ENCODE measurements around the gene LCMT2. TPM values are rescaled to one million over a fixed set of nuclear protein-coding genes. Genes with fewer than 3 reads are reported as not detected.

Gene LCMT2
- total and polyA plus RNA-seq, 10 of the 15 experiments (the other 5 are each of a cell fraction or from before 2014, with no cell fraction given) = 2.1 to 17.2 (median 14.9) TPM

DNA sequence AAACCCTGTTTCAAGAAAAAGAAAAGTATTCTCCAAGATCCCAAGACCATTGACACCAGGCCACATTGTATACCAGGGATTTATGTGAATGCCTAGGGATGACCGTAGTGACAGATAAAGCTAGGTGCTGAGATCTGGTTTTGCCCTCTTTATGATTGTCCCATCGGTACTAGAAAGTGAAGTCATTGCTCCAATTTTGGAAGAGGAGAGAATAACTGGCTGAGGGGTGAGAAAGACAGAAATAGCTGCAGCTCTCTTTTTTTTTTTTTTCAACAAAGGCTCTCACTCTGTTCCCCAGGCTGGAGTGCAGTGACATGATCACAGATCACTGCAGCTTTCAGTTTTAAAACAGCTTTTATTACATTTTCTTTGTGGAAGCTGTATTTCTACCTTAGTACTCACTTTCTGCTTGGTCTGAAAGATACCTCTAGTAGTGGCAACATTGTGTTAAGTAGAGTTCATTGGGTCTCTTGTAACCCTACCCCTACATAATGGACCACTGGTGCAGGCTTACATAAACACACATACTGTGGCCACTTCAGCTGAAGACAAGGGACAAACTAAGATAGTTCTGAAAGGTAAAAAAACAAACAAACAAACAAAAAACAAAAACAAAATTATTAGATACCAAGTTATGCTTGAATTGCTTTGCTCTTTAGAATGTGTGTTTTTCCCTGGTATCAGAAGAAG is 22.5 kb upstream of the LCMT2 start:
- RAD21 ChIA-PET (ENCODE audit: unreplicated experiment) = interaction anchor here (0.5 kb wide), 1 partner anchor 434 kb away, joined by 3 read pairs; no protein-coding TSS in a partner anchor
- H3K36me3 ChIP-seq (ENCODE audit: control insufficient read depth in 2 of 2, insufficient read depth in 2 of 2, low read length in 1 of 2) = peaks cover 1 to 11% of the 10 kb centered on the region in 2 experiments; a peak in 2 of 4 replicates
- CTCF ChIA-PET = interaction anchor here (2.1 kb wide), 1 partner anchor 161 kb away, joined by 4 read pairs; no protein-coding TSS in a partner anchor
- no peak overlapping the region for H3K27ac ChIP-seq (ENCODE audit: control insufficient read depth, insufficient read depth)
- intact Hi-C loops (cut with micrococcal nuclease; ENCODE audit: unreplicated experiment) = no loop called here
- no TSS peak for BruUV-seq (replicated peaks)
- H3K4me3 ChIP-seq = no peak overlapping the region
- no peaks in the 10 kb centered on the region for H4K20me1 ChIP-seq (ENCODE audit: control insufficient read depth, insufficient read depth)
- no peak for TF ChIP-seq SPI1 (IDR thresholded peaks at IDR 0.05; ENCODE audit: borderline replicate concordance, insufficient read depth, low read depth, low read length)
- TF ChIP-seq ZNF217 (IDR thresholded peaks at IDR 0.05) = no peak
- TF ChIP-seq NFYB (IDR thresholded peaks at IDR 0.05; ENCODE audit: insufficient read depth, low read depth, low read length) = no peak
- TF ChIP-seq ZBTB40 (IDR thresholded peaks at IDR 0.05; ENCODE audit: borderline replicate concordance) = no peak
- TF ChIP-seq YBX1 (IDR thresholded peaks at IDR 0.05) = no peak
- TF ChIP-seq SIN3A (IDR thresholded peaks at IDR 0.05; ENCODE audit: low read depth, low read length) = no peak
- no peak for TF ChIP-seq NRF1 (conservative IDR thresholded peaks at IDR 0.05; ENCODE audit: low read depth, low read length)
- TF ChIP-seq FOS (IDR thresholded peaks at IDR 0.05; ENCODE audit: borderline replicate concordance, extremely low read depth, insufficient read length) = no peak
- TF ChIP-seq SMC3 (IDR thresholded peaks at IDR 0.05; ENCODE audit: borderline replicate concordance, low read length) = no peak
- no peak for TF ChIP-seq SMARCA5 (IDR thresholded peaks at IDR 0.05)
- TF ChIP-seq CHD4 (IDR thresholded peaks at IDR 0.05) = no peak
- TF ChIP-seq FOXK2 (IDR thresholded peaks at IDR 0.05) = no peak
- no peak for TF ChIP-seq PBX3 (IDR thresholded peaks at IDR 0.05; ENCODE audit: insufficient replicate concordance, low read depth, low read length)
- H2AFZ ChIP-seq (ENCODE audit: control insufficient read depth, low read depth, low read length) = no peak overlapping the region
- SMC1A ChIA-PET (ENCODE audit: uncharacterized antibody, unreplicated experiment) = no interaction called here
- no peak for ATAC-seq
- H3K9me3 ChIP-seq (replicated peaks; ENCODE audit: control insufficient read depth, insufficient read depth, low read length) = no peaks in the 10 kb centered on the region
- WGBS (ENCODE audit: insufficient coverage, insufficient replicate concordance, low lambda C conversion rate, missing lambda C conversion rate) = 77% methylated on average over 2 of the region's 2 CpGs
- DNase-seq (ENCODE audit: low read depth, low spot score) = no peak
- POLR2A ChIA-PET = interaction anchor here (1.5 kb wide), 1 partner anchor 17 kb away, joined by 4 read pairs; the partner anchor contains the start of gene ZSCAN29
- H3K27me3 ChIP-seq (replicated peaks in 1 of 2; ENCODE audit: control insufficient read depth in 2 of 2, insufficient read depth in 2 of 2, low read length in 1 of 2) = no peaks in the 10 kb centered on the region
- FAIRE-seq = no peak
- H3K4me2 ChIP-seq (ENCODE audit: control insufficient read depth, insufficient read depth) = no peak overlapping the region
- in situ Hi-C loops (cut with MboI) = no loop called here
- no peak overlapping the region for H3K9ac ChIP-seq (ENCODE audit: control insufficient read depth, insufficient read depth, low read length)
- H3K79me2 ChIP-seq (ENCODE audit: control insufficient read depth, insufficient read depth, low read length) = no peaks in the 10 kb centered on the region
- no peaks in the 10 kb centered on the region for H3K4me1 ChIP-seq (ENCODE audit: control insufficient read depth, insufficient read depth, low read length)

Measured in GM12878 (cell line).